KMS-11 (cell line): Measurements from ENCODE around the gene NPC2.
A peak's percentile ranks its signal among the peaks of the same experiment; 100 is the strongest.

ENCODE experiments used
- H2AFZ ChIP-seq: fragments of 200-600 bp; sonication (generic); 2 replicates; pipeline ENCODE4 v1.6.1; 2016; ENCODE audit warnings: antibody characterized with exemption, mixed run types, low read depth
- H3K27ac ChIP-seq: fragments of 200-600 bp; sonication (generic); 2 replicates; pipeline ENCODE4 v1.6.1; 2016; ENCODE audit warnings: mild to moderate bottlenecking, mixed run types
- H3K27me3 ChIP-seq: fragments of 200-600 bp; sonication (generic); 2 replicates; pipeline ENCODE4 v1.6.1; 2017; ENCODE audit warnings: mild to moderate bottlenecking, low read depth, mixed run types, moderate library complexity; ENCODE audit not compliant: insufficient read depth
- H3K36me3 ChIP-seq: fragments of 200-600 bp; sonication (generic); 2 replicates; pipeline ENCODE4 v1.6.1; 2017; ENCODE audit warnings: mild to moderate bottlenecking, mixed run types; ENCODE audit not compliant: insufficient read depth
- H3K4me1 ChIP-seq: fragments of 200-600 bp; sonication (generic); 2 replicates; pipeline ENCODE4 v1.6.1; 2016; ENCODE audit warnings: mild to moderate bottlenecking, low read depth, mixed run types; ENCODE audit not compliant: poor library complexity, severe bottlenecking
- H3K4me2 ChIP-seq: fragments of 200-600 bp; sonication (generic); 2 replicates; pipeline ENCODE4 v1.7.0; 2016; ENCODE audit warnings: mild to moderate bottlenecking, mixed run types
- H3K4me3 ChIP-seq: fragments of 200-600 bp; sonication (generic); IDR thresholded peaks from 2 replicates; pipeline ENCODE4 v1.6.1; 2017; ENCODE audit warnings: low read depth, low read length, mixed read lengths; ENCODE audit not compliant: insufficient read depth
- H3K79me2 ChIP-seq: fragments of 200-600 bp; sonication (generic); 2 replicates; pipeline ENCODE4 v1.6.1; 2016; ENCODE audit warnings: low read depth, mixed run types; ENCODE audit not compliant: insufficient read depth
- H3K9ac ChIP-seq: fragments of 200-600 bp; sonication (generic); 2 replicates; pipeline ENCODE4 v1.6.1; 2016; ENCODE audit warnings: mild to moderate bottlenecking, mixed run types
- H4K20me1 ChIP-seq: fragments of 200-600 bp; sonication (generic); 2 replicates; pipeline ENCODE4 v1.6.1; 2016; ENCODE audit warnings: mild to moderate bottlenecking, mixed run types; ENCODE audit not compliant: insufficient read depth
- CTCF ChIP-seq: fragments of 200-600 bp; sonication (generic); conservative IDR thresholded peaks from 2 replicates; pipeline ENCODE4 v1.6.1; 2017; ENCODE audit warnings: low read depth, mild to moderate bottlenecking, antibody characterized with exemption, low read length, moderate library complexity, mixed read lengths

The NPC2 gene

GRCh38 chr14:74514471-74514941 lies 21.4 kb upstream of the NPC2 start:
- Histone ChIP-seq H3K79me2 (no peaks in the 10 kb centered on the region), H3K36me3 (no peaks in the 10 kb centered on the region), H3K27ac (no peak overlapping the region), H2AFZ (no peak overlapping the region), H3K4me2 (peak overlapping the region; percentile 34; the same call in 1 of the 2 replicates), H4K20me1 (no peaks in the 10 kb centered on the region), H3K4me3 (no peak overlapping the region), H3K27me3 (peaks cover 44% of the 10 kb centered on the region), H3K9ac (no peak overlapping the region), H3K4me1 (peaks cover 8% of the 10 kb centered on the region)
- TF ChIP-seq CTCF: no peak

- Histone ChIP-seq H3K27ac (no peak overlapping the region), H3K9ac (no peak overlapping the region), H3K4me3 (no peak overlapping the region), H3K36me3 (no peaks in the 10 kb centered on the region), H3K27me3 (peaks cover 44% of the 10 kb centered on the region), H3K4me1 (peaks cover 8% of the 10 kb centered on the region), H2AFZ (no peak overlapping the region), H3K4me2 (no peak overlapping the region), H4K20me1 (no peaks in the 10 kb centered on the region), H3K79me2 (no peaks in the 10 kb centered on the region)
- TF ChIP-seq CTCF: no peak
Observed at GRCh38 chr14:74511966-74512830, 19.1 kb upstream of the NPC2 start.

- Histone ChIP-seq H3K9ac (no peak overlapping the region), H4K20me1 (no peaks in the 10 kb centered on the region), H2AFZ (no peak overlapping the region), H3K79me2 (no peaks in the 10 kb centered on the region), H3K4me2 (no peak overlapping the region), H3K27me3 (peaks cover 43% of the 10 kb centered on the region), H3K4me1 (peaks cover 8% of the 10 kb centered on the region), H3K36me3 (no peaks in the 10 kb centered on the region), H3K4me3 (no peak overlapping the region), H3K27ac (no peak overlapping the region)
- TF ChIP-seq CTCF: no peak
Observed at GRCh38 chr14:74510959-74511409, 17.9 kb upstream of the NPC2 start.

- Histone ChIP-seq H3K4me1 (peaks cover 8% of the 10 kb centered on the region), H4K20me1 (no peaks in the 10 kb centered on the region), H3K27ac (no peak overlapping the region), H3K36me3 (no peaks in the 10 kb centered on the region), H3K27me3 (peaks cover 37% of the 10 kb centered on the region), H3K79me2 (no peaks in the 10 kb centered on the region), H3K9ac (no peak overlapping the region), H2AFZ (no peak overlapping the region), H3K4me3 (no peak overlapping the region), H3K4me2 (no peak overlapping the region)
- TF ChIP-seq CTCF: no peak
Observed at GRCh38 chr14:74510223-74510931, 17.3 kb upstream of the NPC2 start.
